Measurements from ENCODE around the gene EPB41L1.
"Not testable (repeated sequence)": the region's sequence is repeated elsewhere in the genome, so short reads cannot be mapped to it uniquely, and the experiment has no call there.

The EPB41L1 gene

GRCh38 chr20:36126836-36127527, 27.6 kb upstream of the EPB41L1 start:
- no peak for DNase-seq

- no peak for DNase-seq
These were observed 25.9 kb upstream of the EPB41L1 start for GRCh38 chr20:36128463-36129159.

GRCh38 chr20:36129160-36129543, 25.4 kb upstream of the EPB41L1 start:
- no peak for DNase-seq

GRCh38 chr20:36130390-36130789, 24.1 kb upstream of the EPB41L1 start:
- no peak for DNase-seq

- no peak for DNase-seq
These were observed 21.7 kb upstream of the EPB41L1 start for GRCh38 chr20:36132802-36133211.

- DNase-seq, result no peak
These were observed 20.7 kb upstream of the EPB41L1 start for GRCh38 chr20:36133821-36134220.

GRCh38 chr20:36135159-36135558, 19.4 kb upstream of the EPB41L1 start:
- no peak for DNase-seq

- no peak for DNase-seq
These were observed 18.7 kb upstream of the EPB41L1 start for GRCh38 chr20:36135821-36136220.

- DNase-seq, result not testable (repeated sequence)
These were observed 17.2 kb upstream of the EPB41L1 start for GRCh38 chr20:36137313-36137712.

- no peak for DNase-seq
These were observed 13.2 kb upstream of the EPB41L1 start for GRCh38 chr20:36141310-36141709.

GRCh38 chr20:36144336-36144735, 10.2 kb upstream of the EPB41L1 start:
- no peak for DNase-seq

GRCh38 chr20:36145877-36146707, 8.4 kb upstream of the EPB41L1 start:
- DNase-seq, result no peak

- no peak for DNase-seq
These were observed 6.8 kb upstream of the EPB41L1 start for GRCh38 chr20:36147690-36148089.

- DNase-seq, result no peak
These were observed 6.1 kb upstream of the EPB41L1 start for GRCh38 chr20:36148439-36148838.

- no peak for DNase-seq
These were observed 5.5 kb upstream of the EPB41L1 start for GRCh38 chr20:36149012-36149411.

GRCh38 chr20:36149469-36149868, 5.1 kb upstream of the EPB41L1 start:
- DNase-seq, result no peak

- no peak for DNase-seq
These were observed 4.1 kb upstream of the EPB41L1 start for GRCh38 chr20:36150489-36150846.

GRCh38 chr20:36150847-36151539, 3.5 kb upstream of the EPB41L1 start:
- no peak for DNase-seq

GRCh38 chr20:36152261-36152660, 2.3 kb upstream of the EPB41L1 start:
- DNase-seq, result no peak

GRCh38 chr20:36153204-36153603, 1.3 kb upstream of the EPB41L1 start:
- DNase-seq, result no peak

GRCh38 chr20:36153736-36154699, 522 bp upstream of the EPB41L1 start:
- DNase-seq, result peak; percentile 87

GRCh38 chr20:36155629-36155971, 1.1 kb downstream of the EPB41L1 start:
- DNase-seq, result no peak

All from right forelimb (tissue), 1 donor.